ACC112 (cell line): Measurements from ENCODE around the gene KIF26B.

ENCODE experiments used
- H2AFZ ChIP-seq: fragments of 200-600 bp; sonication (generic); one replicate; pipeline ENCODE4 v1.6.0; 2017; ENCODE audit warnings: antibody characterized with exemption, low read length; ENCODE audit not compliant: unreplicated experiment
- H3K27ac ChIP-seq: fragments of 200-600 bp; sonication (generic); 2 replicates; pipeline ENCODE4 v1.5.1; 2014; ENCODE audit warnings: low read depth, mild to moderate bottlenecking, antibody characterized with exemption, low read length, moderate library complexity
- H3K27me3 ChIP-seq: fragments of 200-600 bp; sonication (generic); 2 replicates; pipeline ENCODE4 v1.6.1; 2014; ENCODE audit warnings: mild to moderate bottlenecking, antibody characterized with exemption, low read length, moderate library complexity, mixed read lengths; ENCODE audit not compliant: insufficient read depth
- H3K36me3 ChIP-seq: fragments of 200-600 bp; sonication (generic); 2 replicates; pipeline ENCODE4 v1.6.1; 2016; ENCODE audit warnings: mild to moderate bottlenecking, antibody characterized with exemption, low read length, moderate library complexity, mixed read lengths; ENCODE audit not compliant: insufficient read depth
- H3K4me1 ChIP-seq: fragments of 200-600 bp; sonication (generic); one replicate; pipeline ENCODE4 v1.6.1; 2016; ENCODE audit warnings: low read length, mixed read lengths; ENCODE audit not compliant: insufficient read depth, unreplicated experiment, control insufficient read depth
- H3K4me3 ChIP-seq: fragments of 200-600 bp; sonication (generic); 2 replicates; pipeline ENCODE4 v1.5.1; 2014; ENCODE audit warnings: mild to moderate bottlenecking, low read depth, low read length
- H3K79me2 ChIP-seq: fragments of 200-600 bp; sonication (generic); one replicate; pipeline ENCODE4 v1.6.0; 2016; ENCODE audit warnings: low read length; ENCODE audit not compliant: control insufficient read depth, unreplicated experiment, insufficient read depth

KIF26B gene

DNA sequence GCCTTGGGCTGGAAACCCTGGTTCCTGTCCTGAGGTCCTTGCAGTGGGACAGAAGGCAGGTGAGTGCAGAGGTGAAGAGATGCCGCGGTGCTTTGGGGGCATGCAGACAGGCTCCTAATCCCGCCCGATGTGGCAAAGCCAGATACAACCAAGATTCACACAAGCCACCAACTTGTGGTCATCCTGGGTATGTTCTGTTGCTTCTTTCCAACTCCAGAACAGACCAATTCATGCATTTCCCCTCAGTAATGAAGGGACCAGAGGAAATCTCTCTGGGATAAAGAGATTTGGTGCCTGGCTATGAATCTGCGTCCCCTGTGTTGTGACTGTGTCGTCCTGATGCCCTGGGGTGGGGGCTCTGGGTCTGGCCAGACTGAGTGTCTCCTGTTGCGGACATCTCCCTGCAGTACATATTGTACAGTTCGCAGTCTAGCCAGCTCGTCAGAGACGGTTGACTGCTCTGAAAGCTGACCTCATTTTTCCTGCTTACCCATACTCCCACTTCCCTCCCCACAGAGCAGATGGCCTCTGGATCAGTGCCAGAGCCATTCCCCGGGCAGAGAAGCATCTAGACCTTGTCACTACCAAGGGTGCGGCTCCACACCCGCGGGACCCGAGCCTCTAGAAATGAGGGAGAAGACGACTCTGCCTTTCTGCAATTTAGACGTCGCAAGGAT lies 216.3 kb downstream of the KIF26B start:
- no peaks in the 10 kb centered on the region for H3K27me3 ChIP-seq
- H3K79me2 ChIP-seq, result no peaks in the 10 kb centered on the region
- no peaks in the 10 kb centered on the region for H3K36me3 ChIP-seq
- no peak overlapping the region for H3K27ac ChIP-seq
- H2AFZ ChIP-seq, result no peak overlapping the region
- no peak overlapping the region for H3K4me3 ChIP-seq
- no peaks in the 10 kb centered on the region for H3K4me1 ChIP-seq

DNA sequence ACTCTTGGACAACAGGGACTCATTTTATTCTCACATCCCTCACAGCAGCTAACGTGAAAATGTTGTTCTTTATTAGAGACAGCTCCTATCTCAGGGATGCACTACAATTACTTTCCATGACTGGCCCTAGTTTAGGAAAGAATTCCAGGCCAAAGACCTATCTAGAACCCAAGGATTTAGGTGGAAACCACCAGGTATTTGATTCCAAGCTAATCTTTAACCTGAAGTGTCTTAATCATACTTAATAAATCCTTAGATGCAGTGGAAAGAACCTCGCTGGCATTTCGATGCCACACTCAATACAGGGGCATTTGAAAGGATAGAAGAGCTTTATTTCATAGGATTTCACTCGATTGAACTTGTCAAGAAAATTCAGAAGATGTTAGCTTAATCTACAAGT lies 218.3 kb downstream of the KIF26B start:
- Histone ChIP-seq H3K36me3 (no peaks in the 10 kb centered on the region), H3K27ac (no peak overlapping the region), H3K79me2 (no peaks in the 10 kb centered on the region), H3K27me3 (no peaks in the 10 kb centered on the region), H2AFZ (no peak overlapping the region), H3K4me1 (no peaks in the 10 kb centered on the region), H3K4me3 (no peak overlapping the region)

DNA sequence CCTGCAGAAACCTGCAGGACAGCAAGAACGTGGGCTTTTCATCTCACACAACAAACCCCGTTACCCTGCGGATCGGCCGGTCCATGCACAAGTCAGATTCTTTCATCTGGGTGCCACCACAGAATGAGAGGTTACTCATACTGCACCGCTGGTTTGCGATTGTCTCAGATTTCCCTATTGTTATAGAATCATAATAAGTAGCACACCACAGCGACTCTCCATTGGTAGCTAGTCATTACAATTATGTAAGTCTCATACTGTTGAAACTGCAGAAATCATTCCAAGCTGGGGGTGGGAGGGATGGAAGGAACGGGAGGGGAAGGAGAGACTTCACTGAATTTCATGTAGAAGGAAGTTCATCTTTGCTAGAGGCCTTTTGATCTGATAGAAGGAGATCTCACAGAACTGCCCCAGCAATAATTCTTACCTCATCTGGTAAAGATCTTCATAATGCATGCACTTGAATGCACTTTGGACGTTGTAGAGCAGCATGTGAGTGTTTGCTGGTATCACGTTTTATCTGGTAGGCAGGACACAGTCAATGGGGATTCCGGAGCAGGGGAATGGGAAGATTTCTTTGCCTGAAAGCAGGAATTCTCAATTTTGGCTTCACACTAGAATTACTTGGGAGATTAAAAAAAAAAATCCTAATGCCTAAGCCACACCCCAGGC lies 221.1 kb downstream of the KIF26B start:
- no peaks in the 10 kb centered on the region for H3K4me1 ChIP-seq
- no peaks in the 10 kb centered on the region for H3K36me3 ChIP-seq

DNA sequence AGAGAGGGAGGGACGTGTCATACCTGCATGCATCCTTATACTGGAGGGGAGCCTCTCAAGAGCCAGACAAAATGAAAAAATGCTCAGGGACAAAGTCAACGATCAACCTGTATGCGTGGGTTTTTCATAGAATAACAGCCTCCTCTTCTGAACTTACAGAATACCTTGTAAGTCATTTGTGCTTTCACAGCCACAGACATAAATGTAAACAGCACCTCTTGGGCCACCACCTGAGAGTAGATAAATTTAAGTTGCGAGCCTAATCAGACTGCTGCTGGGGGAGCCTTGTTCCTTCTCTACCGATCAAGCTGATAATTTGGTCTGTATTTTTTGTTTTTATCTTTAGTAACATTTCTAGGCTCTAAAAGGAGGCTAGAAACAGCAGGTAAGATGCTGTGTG lies 223.1 kb downstream of the KIF26B start:
- H3K27ac ChIP-seq, result no peak overlapping the region
- H3K36me3 ChIP-seq, result no peaks in the 10 kb centered on the region
- H3K4me1 ChIP-seq, result no peaks in the 10 kb centered on the region
- H3K4me3 ChIP-seq, result no peak overlapping the region
- no peaks in the 10 kb centered on the region for H3K27me3 ChIP-seq
- H2AFZ ChIP-seq, result no peak overlapping the region
- H3K79me2 ChIP-seq, result no peaks in the 10 kb centered on the region

More for the DNA sequence above, 221.1 kb downstream of the KIF26B start:
- Histone ChIP-seq H2AFZ (no peak overlapping the region), H3K4me3 (no peak overlapping the region), H3K79me2 (no peaks in the 10 kb centered on the region), H3K27ac (no peak overlapping the region), H3K27me3 (no peaks in the 10 kb centered on the region)

DNA sequence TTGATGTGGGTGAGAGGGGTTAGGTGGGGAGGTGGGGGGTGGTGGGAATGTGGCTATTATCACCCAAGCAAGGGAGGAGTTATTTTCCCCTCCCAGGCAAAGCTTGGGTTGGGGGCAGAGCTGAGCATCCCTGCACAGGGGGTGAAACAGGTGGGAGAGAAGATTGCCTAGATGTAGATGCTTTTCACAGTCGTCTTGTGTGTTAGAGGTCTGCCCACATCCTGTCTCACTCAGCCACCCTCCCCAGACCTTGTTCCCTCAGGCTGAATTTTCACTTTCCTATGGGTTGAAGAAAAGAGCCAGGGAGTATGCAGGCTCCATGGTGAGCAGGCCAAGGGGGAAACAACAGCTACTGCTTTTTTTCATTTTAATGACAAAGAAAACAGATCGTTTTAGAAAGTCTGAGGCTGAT lies 223.5 kb downstream of the KIF26B start:
- Histone ChIP-seq H3K27ac (no peak overlapping the region), H2AFZ (no peak overlapping the region), H3K79me2 (no peaks in the 10 kb centered on the region), H3K27me3 (no peaks in the 10 kb centered on the region), H3K36me3 (no peaks in the 10 kb centered on the region), H3K4me1 (no peaks in the 10 kb centered on the region), H3K4me3 (no peak overlapping the region)

DNA sequence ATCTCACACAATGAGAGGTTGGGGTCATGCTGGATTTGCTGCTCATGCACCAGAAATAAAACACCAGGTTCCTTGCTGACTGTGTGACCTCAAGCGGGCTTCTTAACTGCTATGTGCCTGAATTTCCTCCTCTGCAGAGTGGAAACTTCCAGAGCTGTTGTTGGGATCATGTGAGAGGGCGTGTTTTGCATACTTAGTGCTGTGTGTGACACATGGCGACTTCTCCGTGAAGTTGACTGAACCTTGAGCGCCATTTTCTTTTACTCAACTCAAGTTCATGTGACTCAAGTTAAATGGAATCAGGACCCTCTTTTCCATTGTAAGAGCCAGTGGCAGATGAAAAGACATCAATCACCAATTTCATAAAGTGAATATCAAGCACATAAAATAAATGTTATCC lies 224.0 kb downstream of the KIF26B start:
- no peaks in the 10 kb centered on the region for H3K4me1 ChIP-seq

DNA sequence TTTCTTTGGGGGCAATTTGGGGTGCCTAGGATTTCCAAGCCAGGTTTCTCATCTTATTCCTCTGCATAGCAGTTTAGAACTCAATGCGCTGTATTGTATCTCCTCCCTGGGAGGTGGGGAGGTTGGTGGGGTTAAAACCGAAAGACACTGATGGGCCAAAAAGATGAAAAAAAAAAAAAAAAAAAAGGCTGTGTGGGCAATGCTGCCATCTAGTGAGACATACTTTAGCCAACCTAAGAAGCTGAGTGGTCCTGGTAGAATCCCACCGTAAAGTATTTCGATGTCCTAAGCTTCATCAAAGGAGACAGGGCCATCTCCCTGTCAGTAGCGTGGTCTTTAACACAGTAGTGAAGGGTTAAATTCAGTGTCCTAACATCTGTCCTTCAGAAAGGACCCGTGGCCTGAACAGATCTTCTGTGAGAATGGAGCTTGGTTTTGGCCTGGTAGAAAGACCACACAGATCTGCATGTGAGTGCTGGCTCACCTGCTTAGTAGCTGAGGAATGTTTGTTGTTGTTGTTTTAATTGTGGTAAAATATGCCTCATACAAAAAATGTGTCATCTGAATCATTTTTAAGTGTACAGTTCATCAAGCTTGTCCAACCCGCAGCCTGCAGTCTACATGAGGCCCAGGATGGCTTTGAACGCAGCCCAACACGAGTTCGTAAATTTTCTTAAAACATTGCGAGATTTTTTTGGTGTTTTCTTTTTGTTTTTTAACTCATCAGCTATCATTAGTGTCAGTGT lies 226.2 kb downstream of the KIF26B start:
- H3K4me1 ChIP-seq, result no peaks in the 10 kb centered on the region
- no peaks in the 10 kb centered on the region for H3K27me3 ChIP-seq
- H3K79me2 ChIP-seq, result no peaks in the 10 kb centered on the region
- H3K4me3 ChIP-seq, result no peak overlapping the region
- no peak overlapping the region for H3K27ac ChIP-seq
- H2AFZ ChIP-seq, result no peak overlapping the region
- no peaks in the 10 kb centered on the region for H3K36me3 ChIP-seq

More for the DNA sequence above, 224.0 kb downstream of the KIF26B start:
- Histone ChIP-seq H3K36me3 (no peaks in the 10 kb centered on the region), H3K27me3 (no peaks in the 10 kb centered on the region), H2AFZ (no peak overlapping the region), H3K4me3 (no peak overlapping the region), H3K27ac (no peak overlapping the region), H3K79me2 (no peaks in the 10 kb centered on the region)

DNA sequence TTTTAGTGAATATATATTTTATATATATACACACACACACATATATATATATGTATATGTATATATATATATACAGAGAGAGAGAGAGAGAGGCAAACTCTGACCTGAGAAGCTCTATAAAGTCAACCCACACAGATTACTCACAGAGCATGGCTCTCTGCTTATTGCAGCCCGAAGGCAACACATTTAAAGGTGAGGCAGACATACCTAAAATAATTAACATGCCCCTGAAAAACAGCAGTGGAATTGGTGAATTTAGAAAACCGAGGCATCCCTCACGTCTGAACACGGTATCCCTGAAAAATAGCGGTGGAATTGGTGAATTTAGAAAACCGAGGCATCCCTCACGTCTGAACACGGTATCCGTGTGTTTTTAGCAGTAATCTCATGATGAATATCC lies 228.2 kb downstream of the KIF26B start:
- Histone ChIP-seq H3K4me1 (no peaks in the 10 kb centered on the region), H3K36me3 (no peaks in the 10 kb centered on the region), H3K79me2 (no peaks in the 10 kb centered on the region), H2AFZ (no peak overlapping the region), H3K4me3 (no peak overlapping the region), H3K27me3 (no peaks in the 10 kb centered on the region), H3K27ac (no peak overlapping the region)

DNA sequence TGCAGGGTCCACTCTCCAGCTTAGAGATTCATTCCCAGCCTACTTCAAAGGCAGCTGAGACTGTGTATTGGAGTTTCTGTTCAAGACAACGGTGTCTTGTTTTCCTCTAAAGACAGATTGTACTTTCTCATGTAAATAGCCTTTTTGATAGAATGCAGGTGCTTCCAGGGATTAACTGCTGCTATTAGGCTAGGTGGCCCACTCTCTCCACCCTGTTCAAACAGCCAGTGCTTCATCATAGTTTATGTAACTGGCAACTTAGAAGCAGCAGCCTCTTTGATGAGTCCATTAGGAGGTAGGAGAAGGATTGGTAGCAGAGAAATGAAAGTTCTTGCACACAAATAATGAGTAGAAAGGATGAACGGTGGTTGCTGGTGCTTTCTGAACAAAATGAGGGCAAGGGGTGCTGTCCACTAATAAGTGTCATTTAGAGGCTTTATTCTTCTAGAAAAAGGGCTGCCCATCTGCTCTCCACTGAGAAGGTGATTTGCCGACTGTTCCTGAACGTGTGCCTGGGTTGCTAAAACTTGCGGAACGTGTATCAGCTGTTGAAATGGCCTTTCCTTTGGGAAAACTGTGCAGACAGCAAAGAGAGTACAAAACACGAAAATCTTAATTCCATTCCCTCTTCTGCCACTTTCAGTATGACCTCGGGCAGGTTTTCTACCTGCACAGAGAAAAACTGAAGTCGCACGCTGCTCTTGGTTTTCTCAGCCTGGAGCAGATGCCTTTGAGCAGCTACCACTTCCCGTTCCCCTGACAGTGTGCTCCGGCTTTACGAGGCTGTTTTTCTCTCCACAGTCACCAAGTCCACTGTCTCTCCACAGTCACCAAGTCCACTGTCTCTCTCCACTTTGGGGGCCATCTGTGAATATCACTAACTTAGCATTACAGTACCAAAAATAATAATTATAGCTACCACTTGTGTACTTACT lies 228.9 kb downstream of the KIF26B start:
- Histone ChIP-seq H2AFZ (no peak overlapping the region), H3K79me2 (no peaks in the 10 kb centered on the region), H3K27ac (no peak overlapping the region), H3K27me3 (no peaks in the 10 kb centered on the region), H3K36me3 (no peaks in the 10 kb centered on the region), H3K4me1 (no peaks in the 10 kb centered on the region), H3K4me3 (no peak overlapping the region)

DNA sequence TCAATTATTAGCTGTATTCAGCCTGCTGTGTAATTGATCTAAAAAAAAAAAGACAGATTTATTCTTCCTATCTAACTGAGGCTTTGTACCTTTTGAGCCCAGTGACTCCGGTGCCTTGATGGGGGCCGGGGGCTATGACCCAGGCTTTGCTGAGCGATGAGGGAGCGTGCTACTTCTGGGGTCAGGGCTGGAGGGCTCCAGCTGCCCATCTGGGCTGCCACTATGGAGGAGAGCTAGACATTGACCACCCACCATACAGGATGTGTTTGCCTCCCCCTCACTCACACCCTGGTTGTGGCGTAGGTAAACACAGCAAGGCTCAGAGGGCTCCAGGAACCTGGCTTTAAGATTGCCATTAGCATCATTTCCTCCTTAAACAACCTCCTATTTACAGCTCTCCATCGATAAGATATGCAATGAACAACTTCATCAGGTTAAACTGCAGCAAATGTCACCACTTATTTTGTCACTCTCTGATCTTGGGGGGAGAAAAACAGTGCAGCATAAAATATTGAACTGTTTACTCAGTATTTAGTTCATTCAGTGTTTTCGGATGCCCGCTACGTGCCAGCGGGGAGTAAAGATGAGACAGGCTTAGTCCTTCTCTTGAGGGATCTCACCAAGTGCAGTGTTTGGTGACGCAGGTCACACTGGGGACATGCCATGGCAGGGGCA lies 231.6 kb downstream of the KIF26B start:
- Histone ChIP-seq H3K36me3 (no peaks in the 10 kb centered on the region), H3K4me3 (no peak overlapping the region), H3K4me1 (no peaks in the 10 kb centered on the region), H3K27ac (no peak overlapping the region), H3K27me3 (no peaks in the 10 kb centered on the region), H2AFZ (no peak overlapping the region), H3K79me2 (no peaks in the 10 kb centered on the region)
